ENCODE measurements around the gene FHAD1. TPM values are rescaled to one million over a fixed set of nuclear protein-coding genes. Genes with fewer than 3 reads are reported as not detected.

The FHAD1 gene
- total RNA-seq, 4 donors from 2014 or later: 0.95 to 1.7 TPM; not detected in 2

DNA sequence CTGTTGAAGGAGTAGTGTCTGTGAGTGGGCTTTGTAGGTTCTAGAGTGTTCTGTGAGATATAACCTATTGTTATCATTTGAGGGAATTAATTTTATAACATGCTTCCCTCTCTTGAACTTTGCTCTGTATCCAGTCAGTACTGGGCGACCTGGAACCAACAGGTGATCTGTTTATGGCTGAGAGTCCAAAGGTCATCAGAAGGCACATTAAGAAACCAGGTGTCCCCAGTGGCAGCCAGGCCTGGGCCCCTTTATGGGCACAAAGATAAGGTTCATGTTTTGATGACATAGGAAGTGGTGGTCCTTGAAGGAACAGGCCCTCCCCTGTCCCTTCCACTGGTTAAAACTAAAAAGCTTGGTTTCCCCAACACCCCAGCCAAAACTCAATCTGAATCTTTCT is 61.1 kb downstream of the FHAD1 start:
- DNase-seq: peak in 2 of 3 donors; percentile 69 to 83
- TF ChIP-seq, protein P1, sequence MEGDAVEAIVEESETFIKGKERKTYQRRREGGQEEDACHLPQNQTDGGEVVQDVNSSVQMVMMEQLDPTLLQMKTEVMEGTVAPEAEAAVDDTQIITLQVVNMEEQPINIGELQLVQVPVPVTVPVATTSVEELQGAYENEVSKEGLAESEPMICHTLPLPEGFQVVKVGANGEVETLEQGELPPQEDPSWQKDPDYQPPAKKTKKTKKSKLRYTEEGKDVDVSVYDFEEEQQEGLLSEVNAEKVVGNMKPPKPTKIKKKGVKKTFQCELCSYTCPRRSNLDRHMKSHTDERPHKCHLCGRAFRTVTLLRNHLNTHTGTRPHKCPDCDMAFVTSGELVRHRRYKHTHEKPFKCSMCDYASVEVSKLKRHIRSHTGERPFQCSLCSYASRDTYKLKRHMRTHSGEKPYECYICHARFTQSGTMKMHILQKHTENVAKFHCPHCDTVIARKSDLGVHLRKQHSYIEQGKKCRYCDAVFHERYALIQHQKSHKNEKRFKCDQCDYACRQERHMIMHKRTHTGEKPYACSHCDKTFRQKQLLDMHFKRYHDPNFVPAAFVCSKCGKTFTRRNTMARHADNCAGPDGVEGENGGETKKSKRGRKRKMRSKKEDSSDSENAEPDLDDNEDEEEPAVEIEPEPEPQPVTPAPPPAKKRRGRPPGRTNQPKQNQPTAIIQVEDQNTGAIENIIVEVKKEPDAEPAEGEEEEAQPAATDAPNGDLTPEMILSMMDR (IDR thresholded peaks at IDR 0.05): no peak
- no peak for TF ChIP-seq POLR2A (IDR thresholded peaks at IDR 0.05)
- no peaks in the 10 kb centered on the region for H3K9me3 ChIP-seq
- H3K4me1 ChIP-seq: peaks cover 0 to 15% (median 7%) of the 10 kb centered on the region in 4 donors
- no peak overlapping the region for H3K4me3 ChIP-seq
- H3K27ac ChIP-seq: peak overlapping the region in 3 of 4 donors; percentile 73 to 95 (median 88)
- no peaks in the 10 kb centered on the region for H3K27me3 ChIP-seq
- H3K36me3 ChIP-seq: no peaks in the 10 kb centered on the region

DNA sequence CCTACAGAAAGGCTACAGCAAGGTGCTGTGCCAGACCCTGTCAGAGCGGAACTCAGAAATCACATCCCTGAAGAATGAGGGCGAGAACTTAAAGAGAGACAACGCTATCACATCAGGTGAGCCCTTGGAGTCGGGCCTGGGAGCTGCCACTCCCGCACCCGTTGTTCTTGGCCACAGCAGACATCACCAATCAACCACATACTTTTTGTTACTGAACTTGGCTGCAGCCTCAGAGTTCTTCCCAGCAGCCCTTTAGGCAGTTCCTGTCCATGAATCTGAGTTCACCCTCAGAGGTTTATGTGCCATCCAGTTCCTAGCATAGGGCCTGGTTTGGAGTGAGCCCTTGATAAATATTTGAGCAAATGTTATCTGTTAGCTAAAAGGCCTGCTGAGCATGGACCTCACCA is 61.6 kb downstream of the FHAD1 start:
- Histone ChIP-seq H3K4me1 (peaks cover 0 to 15% (median 7%) of the 10 kb centered on the region in 4 donors), H3K4me3 (no peak overlapping the region), H3K27me3 (no peaks in the 10 kb centered on the region), H3K27ac (peak overlapping the region in 3 of 4 donors; percentile 73 to 95 (median 88)), H3K36me3 (no peaks in the 10 kb centered on the region), H3K9me3 (no peaks in the 10 kb centered on the region)
- DNase-seq: peak in 2 of 3 donors; percentile 60 to 66
- TF ChIP-seq, protein P1 (IDR thresholded peaks at IDR 0.05): no peak
- TF ChIP-seq POLR2A (IDR thresholded peaks at IDR 0.05): peak in 1 of 2 donors; percentile 3

DNA sequence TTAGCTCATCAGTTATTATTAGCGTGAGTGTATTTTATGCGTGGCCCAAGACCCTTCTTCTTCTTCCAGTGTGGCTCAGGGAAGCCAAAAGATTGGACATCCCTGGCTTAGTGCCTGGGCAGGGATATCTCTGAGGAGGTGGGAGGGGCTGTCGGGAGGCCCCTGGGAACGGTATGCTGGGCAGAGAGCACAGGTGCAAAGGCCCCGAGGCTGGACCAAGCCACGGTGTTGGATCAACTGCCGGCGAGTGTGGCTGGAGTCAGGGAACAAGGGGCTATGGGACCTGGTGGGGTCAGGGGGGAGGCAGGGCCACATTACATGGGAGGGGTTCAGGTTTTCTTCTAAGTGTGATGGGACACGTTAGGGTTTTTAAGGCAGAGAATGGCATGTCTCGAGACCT is 62.7 kb downstream of the FHAD1 start:
- H3K27me3 ChIP-seq: no peaks in the 10 kb centered on the region
- no peak overlapping the region for H3K4me3 ChIP-seq
- no peak for TF ChIP-seq POLR2A (IDR thresholded peaks at IDR 0.05)
- TF ChIP-seq, protein P1 (IDR thresholded peaks at IDR 0.05): no peak
- peaks cover 0 to 15% (median 5%) of the 10 kb centered on the region in 4 donors for H3K4me1 ChIP-seq
- H3K9me3 ChIP-seq: no peaks in the 10 kb centered on the region
- H3K27ac ChIP-seq: no peak overlapping the region
- DNase-seq: no peak
- H3K36me3 ChIP-seq: no peaks in the 10 kb centered on the region

DNA sequence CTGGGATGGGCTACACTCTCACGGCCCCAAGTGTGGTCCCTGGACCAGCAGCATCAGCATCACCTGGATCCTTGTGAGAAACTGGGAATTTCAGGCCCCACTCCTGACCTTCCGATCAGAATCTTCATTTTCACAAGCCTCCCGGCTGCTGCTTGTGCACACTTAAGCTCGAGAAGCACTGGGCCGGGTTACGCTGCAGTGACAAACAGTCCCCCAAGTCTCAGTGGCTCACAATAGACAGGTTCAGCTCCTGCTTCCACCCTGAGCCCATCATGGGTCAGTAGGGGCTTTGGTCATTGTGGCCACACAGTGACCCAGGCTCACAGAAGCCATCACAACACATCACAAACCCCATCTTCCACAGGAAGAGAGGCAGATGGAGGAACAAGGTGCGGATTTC is 63.5 kb downstream of the FHAD1 start:
- H3K9me3 ChIP-seq: no peaks in the 10 kb centered on the region
- H3K36me3 ChIP-seq: no peaks in the 10 kb centered on the region
- peaks cover 0 to 15% (median 5%) of the 10 kb centered on the region in 4 donors for H3K4me1 ChIP-seq
- DNase-seq: no peak
- H3K4me3 ChIP-seq: no peak overlapping the region
- no peak for TF ChIP-seq POLR2A (IDR thresholded peaks at IDR 0.05)
- TF ChIP-seq, protein P1 (IDR thresholded peaks at IDR 0.05): no peak
- H3K27ac ChIP-seq: no peak overlapping the region
- H3K27me3 ChIP-seq: no peaks in the 10 kb centered on the region

DNA sequence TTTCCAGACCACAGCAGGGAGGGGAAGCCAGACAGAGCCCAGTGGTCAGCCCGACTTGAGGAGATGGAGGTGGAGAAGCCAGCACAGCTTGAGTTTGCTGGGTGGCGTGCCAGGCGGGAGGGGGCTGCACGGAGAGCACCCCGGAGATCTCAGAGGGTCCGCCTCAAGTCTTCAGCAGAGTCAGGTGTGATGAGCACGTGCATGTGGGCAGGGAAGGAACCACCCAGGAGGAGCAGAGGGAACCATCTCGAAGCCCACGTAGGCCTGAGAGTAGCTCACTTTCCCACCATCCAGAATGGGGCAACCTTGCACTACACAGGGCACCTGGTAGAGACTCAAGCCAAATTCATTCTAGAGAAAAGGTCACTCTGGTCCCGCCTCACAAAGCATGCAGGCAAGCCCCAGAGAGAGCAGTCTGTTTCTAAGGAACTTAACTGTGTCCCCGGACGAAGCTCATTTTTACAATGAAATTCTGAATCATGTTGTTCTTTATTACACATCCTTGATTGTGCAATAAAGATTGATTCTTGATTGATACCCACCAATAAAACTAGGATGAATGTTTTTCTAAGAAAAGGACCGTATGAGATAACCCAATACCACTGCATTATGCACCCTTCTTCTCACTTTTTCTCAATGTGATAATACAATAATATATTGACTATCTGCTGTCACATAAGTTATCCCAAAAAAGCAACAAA is 64.2 kb downstream of the FHAD1 start:
- Histone ChIP-seq H3K27ac (peak overlapping the region in 1 of 4 donors; percentile 49), H3K36me3 (no peaks in the 10 kb centered on the region), H3K4me1 (peaks cover 0 to 15% (median 5%) of the 10 kb centered on the region in 4 donors), H3K27me3 (no peaks in the 10 kb centered on the region), H3K9me3 (no peaks in the 10 kb centered on the region), H3K4me3 (no peak overlapping the region)
- TF ChIP-seq, protein P1 (IDR thresholded peaks at IDR 0.05): no peak
- no peak for TF ChIP-seq POLR2A (IDR thresholded peaks at IDR 0.05)
- DNase-seq: no peak

All from Peyer's patch (tissue), 4 donors.